Uterine smooth muscle cell (primary cell): ENCODE measurements around the gene JAML. TPM values are rescaled to one million over a fixed set of nuclear protein-coding genes. Genes with fewer than 3 reads are reported as not detected.

Source experiments
- total RNA-seq: library from RNA; depleted of rRNA; stranded (reverse); fragments of >200 nt; gene quantifications from 2 replicates; pipeline ENCODE4 v1.2.3, GENCODE V29; 2014

JAML gene
- under 0.01 and 0.22 TPM in 2 replicates for total RNA-seq

GRCh38 chr11:118224511-118225188 lies at the start of gene JAML:
JAML (minus strand) TSS chr11:118225011; CDS start chr11:118214866, 10,145 bp downstream.

GRCh38 chr11:118263695-118264568 lies 39.1 kb upstream of the JAML start, which contains the start of gene MPZL2:
MPZL2 (minus strand) TSS chr11:118264297; CDS start chr11:118264153, 144 bp downstream.

GRCh38 chr11:118251858-118252652 lies 27.2 kb upstream of the JAML start, which contains the start of gene MPZL3:
MPZL3 (minus strand) TSS chr11:118252365; CDS start chr11:118252294, 71 bp downstream.

GRCh38 chr11:118175993-118176777 lies 48.6 kb downstream of the JAML start, which contains the start of gene SCN2B:
SCN2B (minus strand) TSS chr11:118176639; CDS start chr11:118176431, 208 bp downstream.

GRCh38 chr11:118152552-118153471 lies 72.0 kb downstream of the JAML start, which contains the start of gene SCN4B:
SCN4B (minus strand) TSS chr11:118152823; CDS start chr11:118152673, 150 bp downstream.

Other genes with a start within 250 kb of the JAML start
- gene IL10RA, start 238.6 kb downstream of the JAML start, total RNA-seq, result 0.50 and 0.66 TPM in 2 replicates
- not detected in 2 replicates for gene TMPRSS4, start 147.9 kb downstream of the JAML start, total RNA-seq
- not detected in 2 replicates for gene SMIM35, start 138.0 kb downstream of the JAML start, total RNA-seq
- not detected in 2 replicates for gene SCN4B, start 72.2 kb downstream of the JAML start, total RNA-seq
- under 0.01 TPM in 1 of 2 replicates, not detected in the other for gene SCN2B, start 48.4 kb downstream of the JAML start, total RNA-seq
- 0.62 and 1.8 TPM in 2 replicates for gene MPZL3, start 27.4 kb upstream of the JAML start, total RNA-seq
- gene MPZL2, start 39.3 kb upstream of the JAML start, total RNA-seq, result 0.22 and 0.25 TPM in 2 replicates
- gene CD3E, start 79.7 kb upstream of the JAML start, total RNA-seq, result not detected in 2 replicates
- gene CD3D, start 117.7 kb upstream of the JAML start, total RNA-seq, result not detected in 2 replicates
- gene CD3G, start 119.3 kb upstream of the JAML start, total RNA-seq, result 0.12 TPM in 1 of 2 replicates, not detected in the other
- 36.9 and 39.1 TPM in 2 replicates for gene UBE4A, start 134.6 kb upstream of the JAML start, total RNA-seq
- 33.1 and 44.1 TPM in 2 replicates for gene ATP5MG, start 176.6 kb upstream of the JAML start, total RNA-seq
- 35.9 and 37.3 TPM in 2 replicates for gene KMT2A, start 211.5 kb upstream of the JAML start, total RNA-seq